GM21381 (cell line): ENCODE measurements around the gene RPIA.
"Not testable (repeated sequence)": the region's sequence is repeated elsewhere in the genome, so short reads cannot be mapped to it uniquely, and the experiment has no call there.

Experiments used
- ATAC-seq: cut with Tn5 transposase; IDR thresholded peaks from one replicate; pipeline ENCODE4 v1.9.1; 2021; ENCODE audit warnings: mild to moderate bottlenecking, moderate library complexity; ENCODE audit not compliant: unreplicated experiment

The RPIA gene

GRCh38 chr2:88729061-88729745, 37.7 kb downstream of the RPIA start:
- no peak for ATAC-seq

- ATAC-seq, result no peak
These were observed 41.9 kb downstream of the RPIA start for GRCh38 chr2:88733155-88733902.

GRCh38 chr2:88735133-88735532, 43.7 kb downstream of the RPIA start:
- ATAC-seq, result no peak

GRCh38 chr2:88735853-88736252, 44.4 kb downstream of the RPIA start:
- ATAC-seq, result no peak

- no peak for ATAC-seq
These were observed 45.0 kb downstream of the RPIA start for GRCh38 chr2:88736437-88736836.

GRCh38 chr2:88737385-88737784, 45.9 kb downstream of the RPIA start:
- ATAC-seq, result no peak

- ATAC-seq, result no peak
These were observed 46.8 kb downstream of the RPIA start for GRCh38 chr2:88738271-88738670.

GRCh38 chr2:88739985-88740600, 48.6 kb downstream of the RPIA start:
- ATAC-seq, result peak; percentile 88

- no peak for ATAC-seq
These were observed 55.5 kb downstream of the RPIA start for GRCh38 chr2:88746929-88747490.

GRCh38 chr2:88747990-88748389, 56.5 kb downstream of the RPIA start:
- ATAC-seq, result no peak

- ATAC-seq, result no peak
These were observed 60.3 kb downstream of the RPIA start for GRCh38 chr2:88751768-88752167.

GRCh38 chr2:88753833-88754584, 62.5 kb downstream of the RPIA start:
- ATAC-seq, result peak; percentile 92

- peak; percentile 15 for ATAC-seq
These were observed 63.3 kb downstream of the RPIA start for GRCh38 chr2:88754585-88755320.

GRCh38 chr2:88755836-88756235, 64.4 kb downstream of the RPIA start:
- ATAC-seq, result no peak

GRCh38 chr2:88757025-88757424, 65.6 kb downstream of the RPIA start:
- no peak for ATAC-seq

GRCh38 chr2:88758702-88759101, 67.2 kb downstream of the RPIA start:
- ATAC-seq, result not testable (repeated sequence)

- no peak for ATAC-seq
These were observed 69.5 kb downstream of the RPIA start for GRCh38 chr2:88760819-88761598.

- no peak for ATAC-seq
These were observed 72.8 kb downstream of the RPIA start for GRCh38 chr2:88764141-88764849.

- ATAC-seq, result no peak
These were observed 73.3 kb downstream of the RPIA start for GRCh38 chr2:88764850-88765153.
